ENCODE results near the gene IL6ST. TPM values are rescaled to one million over a fixed set of nuclear protein-coding genes. Genes with fewer than 3 reads are reported as not detected.
A peak's percentile ranks its signal among the peaks of the same experiment; 100 is the strongest.

Gene IL6ST
- total RNA-seq, 1 donor = 557 TPM

DNA sequence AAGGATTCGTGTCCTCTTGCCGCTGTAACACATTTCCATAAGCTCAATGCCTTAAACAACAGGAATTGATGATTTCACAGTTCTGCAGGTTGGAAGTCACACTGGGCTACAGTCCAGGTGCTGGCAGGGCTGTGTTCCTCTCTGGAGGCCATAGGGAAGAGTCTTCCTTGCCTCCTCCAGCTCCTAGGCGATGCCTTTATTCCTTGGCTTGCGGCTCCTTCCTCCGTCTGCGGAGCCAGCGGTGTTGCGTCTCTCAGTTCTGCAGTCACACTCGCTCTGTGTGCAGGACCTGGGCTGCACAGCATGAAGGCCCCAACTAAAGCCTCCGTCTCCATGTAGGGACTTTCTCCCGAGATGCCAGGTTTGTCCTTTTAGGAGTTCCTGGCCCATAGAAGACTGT, 70.0 kb downstream of the IL6ST start:
- no peak overlapping the region for H3K4me3 ChIP-seq (ENCODE audit: low read depth, low read length)
- no peak for DNase-seq (ENCODE audit: low read depth)
- TF ChIP-seq, protein P1, sequence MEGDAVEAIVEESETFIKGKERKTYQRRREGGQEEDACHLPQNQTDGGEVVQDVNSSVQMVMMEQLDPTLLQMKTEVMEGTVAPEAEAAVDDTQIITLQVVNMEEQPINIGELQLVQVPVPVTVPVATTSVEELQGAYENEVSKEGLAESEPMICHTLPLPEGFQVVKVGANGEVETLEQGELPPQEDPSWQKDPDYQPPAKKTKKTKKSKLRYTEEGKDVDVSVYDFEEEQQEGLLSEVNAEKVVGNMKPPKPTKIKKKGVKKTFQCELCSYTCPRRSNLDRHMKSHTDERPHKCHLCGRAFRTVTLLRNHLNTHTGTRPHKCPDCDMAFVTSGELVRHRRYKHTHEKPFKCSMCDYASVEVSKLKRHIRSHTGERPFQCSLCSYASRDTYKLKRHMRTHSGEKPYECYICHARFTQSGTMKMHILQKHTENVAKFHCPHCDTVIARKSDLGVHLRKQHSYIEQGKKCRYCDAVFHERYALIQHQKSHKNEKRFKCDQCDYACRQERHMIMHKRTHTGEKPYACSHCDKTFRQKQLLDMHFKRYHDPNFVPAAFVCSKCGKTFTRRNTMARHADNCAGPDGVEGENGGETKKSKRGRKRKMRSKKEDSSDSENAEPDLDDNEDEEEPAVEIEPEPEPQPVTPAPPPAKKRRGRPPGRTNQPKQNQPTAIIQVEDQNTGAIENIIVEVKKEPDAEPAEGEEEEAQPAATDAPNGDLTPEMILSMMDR (IDR thresholded peaks at IDR 0.05; ENCODE audit: insufficient read depth, low read depth, low read length) = no peak

DNA sequence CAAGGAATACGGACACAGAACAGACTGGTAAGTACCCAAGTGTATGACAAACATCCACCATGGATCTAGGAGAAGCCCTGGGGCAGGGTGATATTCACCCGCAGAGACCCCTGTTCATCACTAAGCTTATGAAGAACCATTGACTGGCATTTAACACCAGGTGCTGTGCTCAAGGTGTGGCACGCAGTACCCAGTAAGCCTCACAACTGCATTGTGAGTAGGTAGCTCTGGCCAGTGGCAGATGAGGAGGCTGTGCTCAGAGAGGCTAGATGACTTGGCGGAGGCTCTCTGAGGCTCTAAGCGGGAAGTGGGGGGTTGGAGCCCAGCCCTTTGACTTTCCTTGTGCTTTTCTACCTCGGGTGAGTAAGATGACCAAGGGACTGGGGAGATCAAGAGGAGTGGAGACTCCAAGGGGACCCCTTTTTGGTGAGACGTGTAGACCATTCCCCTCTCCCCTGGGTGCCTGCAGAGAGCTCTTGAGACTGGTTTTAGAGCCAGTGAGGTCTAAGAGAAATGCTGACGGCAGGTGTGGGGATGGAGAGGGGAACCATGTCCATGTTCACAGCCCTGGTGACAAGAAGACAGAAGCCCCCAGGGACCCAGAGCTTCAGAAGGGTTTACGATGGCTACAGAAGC, 70.8 kb downstream of the IL6ST start:
- no peak overlapping the region for H3K4me3 ChIP-seq (ENCODE audit: low read depth, low read length)
- TF ChIP-seq, protein P1 (IDR thresholded peaks at IDR 0.05; ENCODE audit: insufficient read depth, low read depth, low read length) = no peak
- no peak for DNase-seq (ENCODE audit: low read depth)

DNA sequence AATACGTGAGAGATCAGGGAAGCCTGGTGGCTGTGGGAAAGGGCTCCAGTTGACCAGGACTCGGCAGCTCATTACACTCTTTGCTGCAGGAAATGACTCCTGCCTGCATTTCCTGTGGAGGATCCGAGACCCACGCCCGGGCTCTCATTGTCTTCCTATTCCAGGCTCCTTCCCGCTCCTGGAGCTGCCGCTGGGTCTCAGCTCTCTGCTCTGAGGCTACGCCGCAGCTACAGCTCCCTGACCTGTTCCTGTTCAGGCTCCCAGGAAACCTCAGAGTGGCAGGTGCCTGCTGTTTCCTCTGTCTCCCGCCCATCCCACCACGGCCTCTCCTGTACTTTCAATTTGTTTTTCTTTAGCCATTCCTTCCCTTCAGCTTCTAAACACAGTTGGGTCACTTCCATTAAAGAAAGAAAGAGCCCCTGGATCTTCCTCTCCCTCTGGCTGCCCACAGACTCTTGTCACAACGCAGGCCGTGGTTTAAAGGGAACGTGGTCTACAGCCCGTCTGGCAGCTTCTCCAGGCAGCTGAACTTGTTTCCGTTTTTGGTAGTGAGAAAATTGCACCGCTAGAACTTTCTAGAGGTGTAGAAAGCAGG, 71.5 kb downstream of the IL6ST start:
- peak overlapping the region; percentile 43 for H3K4me3 ChIP-seq (ENCODE audit: low read depth, low read length)
- TF ChIP-seq, protein P1 (IDR thresholded peaks at IDR 0.05; ENCODE audit: insufficient read depth, low read depth, low read length) = no peak
- no peak for DNase-seq (ENCODE audit: low read depth)

DNA sequence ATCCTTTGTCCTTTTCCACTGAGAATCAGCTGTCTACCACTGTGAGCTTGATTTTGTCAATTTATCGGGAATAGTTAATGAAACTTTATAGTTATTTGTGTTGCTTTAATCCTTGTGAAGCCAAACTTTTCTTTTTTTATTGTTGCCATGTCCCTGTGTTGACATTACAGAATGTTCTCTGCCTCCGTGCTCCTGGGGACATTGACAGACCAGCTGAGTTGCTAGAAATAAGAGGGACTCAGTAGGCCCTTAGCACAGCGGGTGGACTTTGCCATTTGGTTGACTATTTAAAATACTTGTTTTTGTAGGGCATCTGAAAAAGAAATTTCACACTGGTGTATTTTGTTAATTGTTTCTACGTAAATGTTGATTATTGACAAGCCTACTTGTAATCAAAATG, 73.1 kb downstream of the IL6ST start:
- DNase-seq (ENCODE audit: low read depth) = no peak
- H3K4me3 ChIP-seq (ENCODE audit: low read depth, low read length) = no peak overlapping the region
- TF ChIP-seq, protein P1 (IDR thresholded peaks at IDR 0.05; ENCODE audit: insufficient read depth, low read depth, low read length) = no peak

DNA sequence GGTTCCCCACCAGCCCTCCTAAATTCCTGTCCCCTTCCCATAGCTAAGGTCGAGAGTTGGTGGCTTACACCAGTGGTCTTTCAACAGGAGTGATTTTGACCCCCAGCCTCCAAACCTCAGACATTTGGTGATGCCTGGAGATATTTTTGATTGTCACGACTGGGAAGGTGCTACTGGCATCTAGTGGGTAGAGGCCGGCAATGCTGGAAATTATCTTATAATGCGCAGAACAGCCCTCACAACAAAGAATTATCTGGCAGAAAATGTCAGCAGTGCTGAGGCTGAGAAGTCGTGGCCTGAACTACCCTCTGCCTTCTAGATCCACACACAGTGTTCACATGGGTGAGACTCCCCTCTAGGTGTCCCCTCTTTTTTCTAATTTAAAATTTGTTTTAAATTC, 74.0 kb downstream of the IL6ST start:
- H3K4me3 ChIP-seq (ENCODE audit: low read depth, low read length) = no peak overlapping the region
- DNase-seq (ENCODE audit: low read depth) = no peak
- TF ChIP-seq, protein P1 (IDR thresholded peaks at IDR 0.05; ENCODE audit: insufficient read depth, low read depth, low read length) = peak; percentile 39

DNA sequence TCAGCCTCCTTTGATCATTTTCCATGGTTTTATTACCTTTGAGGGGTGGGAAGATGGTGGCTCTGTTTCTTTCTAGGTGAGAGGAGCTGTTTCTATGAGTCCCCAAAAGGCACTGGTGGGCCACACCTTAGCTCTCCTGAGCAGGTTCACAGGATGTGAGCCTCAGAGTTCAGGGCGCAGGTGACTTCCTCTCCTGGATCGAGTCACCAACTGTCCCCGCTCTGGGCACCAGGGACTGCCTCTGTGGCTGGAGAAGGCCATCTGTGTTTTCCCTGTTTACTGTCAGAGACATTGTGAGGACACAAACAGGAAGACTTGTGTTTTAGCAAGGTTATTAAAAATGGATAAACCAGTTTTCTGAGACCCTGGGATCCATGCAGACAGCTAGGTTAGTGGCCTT, 75.1 kb downstream of the IL6ST start:
- TF ChIP-seq, protein P1 (IDR thresholded peaks at IDR 0.05; ENCODE audit: insufficient read depth, low read depth, low read length) = no peak
- H3K4me3 ChIP-seq (ENCODE audit: low read depth, low read length) = no peak overlapping the region
- DNase-seq (ENCODE audit: low read depth) = no peak
